NT2/D1 (cell line): ENCODE results near the gene REC114.

Experiments
- SUZ12 ChIP-seq: IDR thresholded peaks from 2 replicates; pipeline ENCODE4 v1.6.1; 2011; ENCODE audit not compliant: insufficient read length, insufficient read depth; ENCODE audit errors: extremely low read depth
- YY1 ChIP-seq: IDR thresholded peaks from 2 replicates; pipeline ENCODE4 v1.6.1; 2011; ENCODE audit not compliant: insufficient read length, insufficient read depth
- ZNF274 ChIP-seq: IDR thresholded peaks from 2 replicates; pipeline ENCODE4 v1.6.1; 2011; ENCODE audit warnings: mild to moderate bottlenecking, low read depth, low read length

DNA sequence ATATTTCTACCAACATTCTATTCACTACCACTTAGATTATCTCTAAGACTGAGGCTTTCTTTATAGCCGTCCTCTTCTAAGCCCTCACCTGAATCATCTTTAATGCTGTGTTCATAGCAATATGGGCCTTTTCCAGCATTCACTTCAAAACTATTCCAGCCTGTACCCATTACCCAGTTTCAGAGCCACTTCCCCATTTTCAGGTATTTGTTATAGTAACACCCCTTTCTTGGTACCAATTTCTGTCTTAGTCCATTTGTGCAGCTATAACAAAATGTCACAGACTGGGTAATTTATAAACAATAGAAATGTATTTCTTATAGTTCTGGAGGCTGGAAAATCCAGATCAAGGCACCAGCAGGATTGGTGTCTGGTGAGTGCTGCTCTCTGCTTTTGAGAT lies 45.7 kb downstream of the REC114 start:
- TF ChIP-seq ZNF274 (no peak), SUZ12 (no peak), YY1 (no peak)
